ENCODE data around the gene IREB2.

Gene IREB2

DNA sequence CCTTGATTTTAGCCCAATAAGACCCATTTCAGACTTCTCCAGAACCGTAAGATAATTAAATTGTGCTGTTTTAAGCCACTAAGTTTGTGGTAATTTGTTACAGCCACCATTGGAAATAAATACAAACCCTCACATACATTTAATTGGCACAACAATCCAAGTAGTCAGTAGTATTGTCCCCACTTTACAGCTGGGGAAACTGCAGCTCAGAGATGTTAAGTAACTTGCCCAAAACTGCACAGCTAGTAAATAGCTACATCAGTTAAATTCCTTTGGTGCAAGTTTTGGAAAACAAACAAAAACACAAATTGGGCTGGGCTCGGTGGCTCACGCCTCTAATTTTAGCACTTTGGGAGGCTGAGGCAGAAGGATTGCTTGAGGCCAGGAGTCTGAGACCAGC is 13.3 kb upstream of the IREB2 start:
- TF ChIP-seq TAF1 (IDR thresholded peaks at IDR 0.05; ENCODE audit: borderline replicate concordance, insufficient read depth, low read length), result no peak
- TF ChIP-seq FOXP2 (optimal IDR thresholded peaks at IDR 0.05; ENCODE audit: borderline replicate concordance, extremely low read depth, extremely low read length, insufficient read depth), result no peak
- TF ChIP-seq POLR2AphosphoS5 (IDR thresholded peaks at IDR 0.05; ENCODE audit: low read depth, low read length), result no peak
- no peak for TF ChIP-seq SIN3A (IDR thresholded peaks at IDR 0.05; ENCODE audit: borderline replicate concordance, insufficient read depth, low read length)
- TF ChIP-seq, protein P1, sequence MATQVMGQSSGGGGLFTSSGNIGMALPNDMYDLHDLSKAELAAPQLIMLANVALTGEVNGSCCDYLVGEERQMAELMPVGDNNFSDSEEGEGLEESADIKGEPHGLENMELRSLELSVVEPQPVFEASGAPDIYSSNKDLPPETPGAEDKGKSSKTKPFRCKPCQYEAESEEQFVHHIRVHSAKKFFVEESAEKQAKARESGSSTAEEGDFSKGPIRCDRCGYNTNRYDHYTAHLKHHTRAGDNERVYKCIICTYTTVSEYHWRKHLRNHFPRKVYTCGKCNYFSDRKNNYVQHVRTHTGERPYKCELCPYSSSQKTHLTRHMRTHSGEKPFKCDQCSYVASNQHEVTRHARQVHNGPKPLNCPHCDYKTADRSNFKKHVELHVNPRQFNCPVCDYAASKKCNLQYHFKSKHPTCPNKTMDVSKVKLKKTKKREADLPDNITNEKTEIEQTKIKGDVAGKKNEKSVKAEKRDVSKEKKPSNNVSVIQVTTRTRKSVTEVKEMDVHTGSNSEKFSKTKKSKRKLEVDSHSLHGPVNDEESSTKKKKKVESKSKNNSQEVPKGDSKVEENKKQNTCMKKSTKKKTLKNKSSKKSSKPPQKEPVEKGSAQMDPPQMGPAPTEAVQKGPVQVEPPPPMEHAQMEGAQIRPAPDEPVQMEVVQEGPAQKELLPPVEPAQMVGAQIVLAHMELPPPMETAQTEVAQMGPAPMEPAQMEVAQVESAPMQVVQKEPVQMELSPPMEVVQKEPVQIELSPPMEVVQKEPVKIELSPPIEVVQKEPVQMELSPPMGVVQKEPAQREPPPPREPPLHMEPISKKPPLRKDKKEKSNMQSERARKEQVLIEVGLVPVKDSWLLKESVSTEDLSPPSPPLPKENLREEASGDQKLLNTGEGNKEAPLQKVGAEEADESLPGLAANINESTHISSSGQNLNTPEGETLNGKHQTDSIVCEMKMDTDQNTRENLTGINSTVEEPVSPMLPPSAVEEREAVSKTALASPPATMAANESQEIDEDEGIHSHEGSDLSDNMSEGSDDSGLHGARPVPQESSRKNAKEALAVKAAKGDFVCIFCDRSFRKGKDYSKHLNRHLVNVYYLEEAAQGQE (IDR thresholded peaks at IDR 0.05; ENCODE audit: insufficient read depth in 1 of 2, low read depth in 2 of 2, low read length in 2 of 2), result no peak

DNA sequence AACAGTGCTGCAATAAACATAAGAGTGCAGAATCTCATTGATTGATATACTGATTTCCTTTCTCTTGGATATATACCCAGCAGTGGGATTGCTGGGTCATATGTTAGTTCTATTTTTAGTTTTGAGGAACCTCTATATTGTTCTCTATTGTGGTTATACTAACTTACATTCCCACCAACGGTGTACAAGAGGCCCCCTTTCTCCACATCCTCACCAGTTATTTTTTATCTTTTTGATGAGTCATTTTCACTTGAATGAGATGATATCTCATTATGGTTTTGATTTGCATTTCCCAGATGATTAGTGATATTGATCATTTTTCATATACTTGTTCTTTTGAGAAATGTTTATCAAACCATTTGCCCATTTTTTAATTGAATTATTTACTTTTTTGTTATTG is 12.4 kb upstream of the IREB2 start:
- TF ChIP-seq FOXP2 (optimal IDR thresholded peaks at IDR 0.05; ENCODE audit: borderline replicate concordance, extremely low read depth, extremely low read length, insufficient read depth) (no peak), POLR2AphosphoS5 (IDR thresholded peaks at IDR 0.05; ENCODE audit: low read depth, low read length) (no peak), SIN3A (IDR thresholded peaks at IDR 0.05; ENCODE audit: borderline replicate concordance, insufficient read depth, low read length) (no peak)
- TF ChIP-seq, protein P1 (IDR thresholded peaks at IDR 0.05; ENCODE audit: insufficient read depth in 1 of 2, low read depth in 2 of 2, low read length in 2 of 2), result no peak

DNA sequence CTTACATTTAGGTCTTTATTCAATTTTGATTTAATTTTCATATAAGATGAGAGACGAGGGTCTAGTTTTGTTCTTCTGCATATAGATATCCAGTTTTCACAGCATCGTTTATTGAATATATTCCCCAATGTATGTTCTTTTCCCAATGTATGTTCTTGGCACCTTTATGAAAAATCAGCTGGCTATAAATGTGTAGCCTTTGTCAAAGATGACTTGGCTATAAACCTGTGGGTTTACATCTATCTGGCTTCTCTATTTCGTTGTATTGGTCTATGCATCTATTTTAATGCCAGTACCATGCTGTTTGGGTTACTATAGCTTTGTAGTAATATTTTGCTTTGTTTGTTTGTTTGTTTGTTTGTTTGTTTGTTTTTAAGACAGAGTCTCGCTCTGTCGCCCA is 11.7 kb upstream of the IREB2 start:
- no peak for TF ChIP-seq POLR2AphosphoS5 (IDR thresholded peaks at IDR 0.05; ENCODE audit: low read depth, low read length)
- TF ChIP-seq, protein P1 (IDR thresholded peaks at IDR 0.05; ENCODE audit: insufficient read depth in 1 of 2, low read depth in 2 of 2, low read length in 2 of 2), result no peak
- no peak for TF ChIP-seq TAF1 (IDR thresholded peaks at IDR 0.05; ENCODE audit: borderline replicate concordance, insufficient read depth, low read length)
- no peak for TF ChIP-seq SIN3A (IDR thresholded peaks at IDR 0.05; ENCODE audit: borderline replicate concordance, insufficient read depth, low read length)
- TF ChIP-seq FOXP2 (optimal IDR thresholded peaks at IDR 0.05; ENCODE audit: borderline replicate concordance, extremely low read depth, extremely low read length, insufficient read depth), result no peak

DNA sequence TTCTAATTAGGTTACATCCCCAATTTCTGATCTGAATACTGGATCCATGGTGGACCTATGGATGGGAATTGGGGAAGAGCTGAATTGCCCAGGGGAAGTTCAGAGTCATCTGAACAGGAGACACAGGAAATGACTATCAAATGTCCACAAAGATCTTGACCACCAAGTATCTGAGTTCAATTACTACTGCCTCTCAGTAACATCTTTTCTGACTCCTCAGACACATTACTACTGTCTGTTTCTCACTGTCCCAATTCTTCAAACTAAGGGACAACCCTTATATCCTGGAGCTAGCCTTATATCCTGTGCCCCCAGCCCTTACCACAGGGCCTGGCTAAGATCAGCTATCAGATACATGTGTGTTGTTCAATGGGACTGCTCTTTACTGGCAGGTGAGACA is 10.1 kb upstream of the IREB2 start:
- TF ChIP-seq TAF1 (IDR thresholded peaks at IDR 0.05; ENCODE audit: borderline replicate concordance, insufficient read depth, low read length) (no peak), SIN3A (IDR thresholded peaks at IDR 0.05; ENCODE audit: borderline replicate concordance, insufficient read depth, low read length) (no peak), FOXP2 (optimal IDR thresholded peaks at IDR 0.05; ENCODE audit: borderline replicate concordance, extremely low read depth, extremely low read length, insufficient read depth) (no peak), POLR2AphosphoS5 (IDR thresholded peaks at IDR 0.05; ENCODE audit: low read depth, low read length) (no peak)
- TF ChIP-seq, protein P1 (IDR thresholded peaks at IDR 0.05; ENCODE audit: insufficient read depth in 1 of 2, low read depth in 2 of 2, low read length in 2 of 2), result no peak

DNA sequence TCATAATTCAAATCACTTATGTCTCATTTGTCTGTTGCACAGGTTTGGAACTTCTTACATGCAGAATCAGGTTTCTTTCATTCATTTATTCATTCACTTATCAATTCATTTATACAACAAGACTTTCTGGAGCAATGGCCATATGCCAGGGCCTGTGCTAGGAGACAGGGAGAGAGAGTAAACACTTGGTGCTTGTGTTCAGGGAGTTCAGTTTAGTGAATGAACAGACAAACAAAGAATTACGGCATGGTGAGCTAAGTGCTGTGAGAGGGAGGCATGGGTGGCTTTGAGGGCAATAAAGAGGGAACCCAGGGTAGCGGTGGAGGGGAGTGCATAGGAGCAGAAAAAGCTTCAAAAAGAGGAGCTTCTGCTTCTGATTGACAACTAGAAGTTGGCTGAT is 8.5 kb upstream of the IREB2 start:
- TF ChIP-seq SIN3A (IDR thresholded peaks at IDR 0.05; ENCODE audit: borderline replicate concordance, insufficient read depth, low read length) (no peak), POLR2AphosphoS5 (IDR thresholded peaks at IDR 0.05; ENCODE audit: low read depth, low read length) (no peak), TAF1 (IDR thresholded peaks at IDR 0.05; ENCODE audit: borderline replicate concordance, insufficient read depth, low read length) (no peak), FOXP2 (optimal IDR thresholded peaks at IDR 0.05; ENCODE audit: borderline replicate concordance, extremely low read depth, extremely low read length, insufficient read depth) (no peak)
- TF ChIP-seq, protein P1 (IDR thresholded peaks at IDR 0.05; ENCODE audit: insufficient read depth in 1 of 2, low read depth in 2 of 2, low read length in 2 of 2), result no peak
